ENCODE data around the gene P2RX4.
"Not testable (repeated sequence)": the region's sequence is repeated elsewhere in the genome, so short reads cannot be mapped to it uniquely, and the experiment has no call there.

The P2RX4 gene

GRCh38 chr12:121189619-121190155 lies 20.2 kb upstream of the P2RX4 start:
- DNase-seq, result no peak

DNA sequence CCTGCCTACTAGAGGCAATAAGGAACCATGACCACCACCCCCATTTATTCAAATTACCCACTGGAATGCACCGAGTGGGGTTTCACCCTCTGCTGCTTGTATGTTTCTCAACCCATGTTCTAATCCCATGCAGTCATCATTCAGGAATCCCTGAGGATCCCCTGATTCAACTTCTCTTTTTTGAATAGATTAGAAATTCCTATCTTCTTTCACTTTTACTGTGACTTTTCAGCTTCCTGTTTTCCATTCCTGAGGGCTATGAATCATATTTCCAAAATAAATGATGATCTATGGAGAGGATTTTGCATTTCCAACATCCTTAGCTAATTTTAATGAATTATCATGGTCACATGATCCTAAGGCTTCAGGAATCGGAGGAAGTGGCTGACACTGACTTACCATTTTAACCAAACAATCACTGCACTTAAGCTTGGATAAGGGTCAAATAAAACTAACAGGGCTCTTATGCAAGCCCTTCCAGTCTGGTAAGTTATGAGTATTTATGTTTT lies 19.4 kb upstream of the P2RX4 start:
- peak; percentile 97 for DNase-seq

DNA sequence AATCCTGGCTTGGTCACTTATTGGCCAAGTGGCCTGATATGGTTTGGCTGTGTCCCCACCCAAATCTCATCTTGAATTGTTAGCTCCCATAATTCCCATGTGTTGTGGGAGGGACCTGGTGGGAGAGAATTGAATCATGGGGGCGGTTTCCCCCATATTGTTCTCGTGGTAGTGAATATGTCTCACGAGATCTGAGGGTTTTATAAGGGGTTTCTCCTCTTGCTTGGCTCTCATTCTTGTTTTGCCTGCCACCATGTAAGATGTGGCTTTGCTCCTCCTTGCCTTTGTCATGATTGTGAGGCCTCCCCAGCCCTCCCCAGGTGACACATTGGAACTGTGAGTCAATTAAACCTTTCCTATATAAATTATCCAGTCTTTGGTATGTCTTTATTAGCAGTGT lies 18.8 kb upstream of the P2RX4 start:
- no peak for DNase-seq

DNA sequence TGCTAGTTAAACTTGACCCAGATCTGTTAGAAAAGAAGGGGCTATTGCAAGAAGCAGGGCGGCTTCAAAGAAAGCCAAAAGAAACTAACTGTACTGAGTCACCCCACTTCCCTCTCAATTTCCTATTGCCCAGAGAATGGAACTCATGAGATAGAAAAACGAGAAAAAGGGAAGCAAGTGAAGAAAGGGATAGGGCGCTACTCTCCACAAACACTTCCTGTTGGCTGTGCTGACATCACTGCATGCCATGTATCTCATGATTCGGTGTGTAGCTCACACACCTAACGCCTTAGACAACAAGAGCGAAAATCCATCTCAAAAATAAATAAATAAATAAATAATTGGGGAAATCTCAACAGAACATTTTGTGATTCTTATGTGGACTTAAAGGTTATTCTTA lies 13.0 kb upstream of the P2RX4 start:
- DNase-seq, result no peak

GRCh38 chr12:121198949-121199348 lies 11.0 kb upstream of the P2RX4 start:
- no peak for DNase-seq

DNA sequence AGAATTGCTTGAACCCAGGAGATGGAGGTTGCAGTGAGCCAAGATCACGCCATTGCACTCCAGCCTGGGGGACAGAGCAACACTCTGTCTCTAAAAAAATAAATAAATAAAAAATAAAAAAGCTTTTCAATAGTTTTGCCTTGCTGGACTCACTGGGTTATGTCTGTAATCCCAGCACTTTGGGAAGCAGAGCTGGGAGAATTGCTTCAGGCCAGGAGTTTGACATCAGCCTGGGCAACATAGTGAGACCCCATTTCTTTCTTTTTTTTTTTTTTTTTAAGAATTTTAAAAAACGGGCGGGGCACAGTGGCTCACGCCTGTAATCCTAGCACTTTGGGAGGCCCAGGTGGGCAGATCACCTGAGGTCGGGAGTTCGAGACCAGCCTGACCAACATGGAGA lies 8.8 kb upstream of the P2RX4 start:
- DNase-seq, result not testable (repeated sequence)

DNA sequence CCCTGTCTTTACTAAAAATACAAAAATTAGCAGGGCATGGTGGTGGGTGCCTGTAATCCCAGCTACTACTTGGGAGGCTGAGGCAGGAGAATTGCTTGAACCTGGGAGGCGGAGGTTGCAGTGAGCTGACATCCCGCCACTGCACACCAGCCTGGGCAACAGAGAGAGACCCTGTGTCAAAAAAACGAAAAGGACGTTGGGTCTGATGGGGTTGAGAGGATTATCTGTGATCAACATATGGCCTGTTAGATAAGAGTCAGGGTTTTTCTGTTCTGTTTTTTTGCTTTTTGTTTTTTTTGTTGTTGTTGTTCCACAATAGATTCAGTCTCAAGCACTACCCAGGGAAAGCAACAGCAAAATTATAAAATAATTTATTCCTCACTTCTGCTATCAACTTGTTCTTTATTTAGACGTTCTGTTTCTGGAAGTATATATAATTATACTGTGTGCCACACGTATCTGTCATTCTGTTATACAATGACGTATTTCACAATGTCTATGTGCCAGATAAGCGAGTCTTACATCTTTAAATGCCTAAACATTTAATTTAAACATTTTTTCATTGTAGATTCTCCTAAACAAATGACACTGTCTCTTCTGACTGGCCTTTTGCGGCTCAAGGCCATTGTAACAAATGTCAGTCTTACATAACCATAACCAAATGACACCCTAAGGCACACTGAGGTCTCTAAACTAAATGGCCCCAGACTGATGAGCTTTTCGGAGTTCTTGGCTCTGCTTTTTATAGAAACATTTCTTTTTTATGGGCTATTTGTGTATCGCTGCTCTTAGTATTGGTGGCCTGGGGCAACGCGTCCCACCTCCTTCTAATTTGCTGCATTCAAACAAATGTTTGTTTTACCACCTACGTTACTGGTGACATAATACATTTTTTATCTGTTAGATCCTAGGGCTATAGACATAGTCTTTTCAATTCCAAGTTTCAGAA lies 7.2 kb upstream of the P2RX4 start:
- DNase-seq, result no peak

GRCh38 chr12:121203482-121203881 lies 6.4 kb upstream of the P2RX4 start:
- DNase-seq, result no peak

DNA sequence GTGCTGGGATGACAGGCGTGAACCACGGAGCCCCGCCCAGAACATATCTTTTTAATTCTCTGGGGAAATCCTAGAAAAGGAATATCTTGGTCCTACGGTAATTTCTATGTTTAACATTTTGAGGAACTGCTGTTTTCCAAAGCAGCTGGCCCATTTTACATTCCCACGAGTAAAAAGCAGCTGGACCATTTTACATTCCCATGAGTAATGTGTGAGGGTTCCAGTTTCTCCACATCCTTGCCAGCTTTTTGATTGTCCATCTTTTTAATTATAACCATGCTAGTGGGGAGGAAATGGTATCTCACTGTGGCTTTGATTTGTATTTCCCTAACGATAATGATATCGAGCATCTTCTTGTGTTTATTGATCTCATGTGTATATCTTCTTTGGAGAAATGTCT lies 4.4 kb upstream of the P2RX4 start:
- DNase-seq, result no peak

DNA sequence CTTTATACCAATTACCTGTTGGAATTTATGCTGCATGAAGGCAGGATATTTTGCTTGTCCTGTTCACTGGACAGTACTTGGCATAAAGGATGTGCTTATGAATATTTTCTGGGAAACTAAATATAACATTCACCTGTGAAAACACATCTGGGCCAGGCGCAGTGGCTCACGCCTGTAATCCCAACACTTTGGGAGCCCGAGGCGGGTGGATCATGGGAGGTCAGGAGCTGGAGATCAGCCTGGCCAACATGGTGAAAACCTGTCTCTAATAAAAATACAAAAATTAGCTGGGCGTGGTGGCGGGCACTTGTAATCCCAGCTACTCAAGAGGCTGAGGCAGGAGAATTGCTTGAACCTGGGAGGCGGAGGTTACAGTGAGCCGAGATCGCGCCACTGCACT lies 1.4 kb upstream of the P2RX4 start:
- DNase-seq, result not testable (repeated sequence)

DNA sequence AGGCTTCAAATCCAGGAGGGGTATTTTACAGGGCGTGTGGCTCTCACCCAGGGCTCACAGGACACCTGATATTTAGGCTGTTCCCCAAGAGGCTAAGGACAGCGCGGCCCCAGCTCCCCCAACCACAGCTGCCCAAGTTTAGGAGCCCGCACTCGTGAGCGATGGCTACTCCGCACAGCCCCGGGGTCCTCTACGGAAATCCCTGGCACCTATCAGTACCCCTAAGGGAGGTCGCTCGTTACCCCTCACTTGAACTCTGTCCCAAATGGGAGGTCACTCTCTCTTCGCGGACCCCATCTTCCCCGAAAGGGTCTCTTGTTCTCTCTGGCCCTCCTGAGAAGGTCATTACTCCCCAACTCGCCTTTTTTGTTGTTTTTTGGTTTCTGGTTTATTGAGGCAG lies 708 bp upstream of the P2RX4 start:
- no peak for DNase-seq

- no peak for DNase-seq
Observed at GRCh38 chr12:121212875-121213274, 2.9 kb downstream of the P2RX4 start.

DNA sequence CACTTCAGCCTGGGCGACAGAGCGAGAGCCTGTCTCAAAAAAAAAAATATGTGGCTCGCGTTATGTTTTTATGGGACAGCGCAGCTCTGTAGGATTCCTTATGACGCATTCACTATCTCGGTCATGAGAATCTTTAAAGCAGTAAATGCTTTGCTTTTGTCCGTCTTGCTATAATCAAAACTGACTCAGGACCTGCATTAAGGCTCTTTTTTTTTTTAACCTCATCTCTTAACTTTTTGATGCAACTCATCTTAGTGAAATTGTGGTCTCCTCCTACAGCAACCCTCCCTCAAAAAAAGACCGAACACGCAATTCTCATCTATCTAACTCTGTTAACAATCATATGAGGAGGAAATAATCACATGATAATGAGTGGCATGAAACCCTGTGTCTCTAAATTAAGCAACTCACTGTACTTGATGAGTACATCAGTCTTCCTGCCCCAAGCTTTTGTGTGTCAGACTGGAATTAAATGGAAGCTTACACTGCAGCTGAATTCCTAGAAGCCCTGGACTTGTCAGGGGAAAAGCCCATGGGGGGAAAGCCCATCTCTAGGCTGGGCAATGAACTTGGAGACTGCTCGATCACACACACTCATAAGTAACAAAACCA lies 4.3 kb downstream of the P2RX4 start:
- peak; percentile 40 for DNase-seq

DNA sequence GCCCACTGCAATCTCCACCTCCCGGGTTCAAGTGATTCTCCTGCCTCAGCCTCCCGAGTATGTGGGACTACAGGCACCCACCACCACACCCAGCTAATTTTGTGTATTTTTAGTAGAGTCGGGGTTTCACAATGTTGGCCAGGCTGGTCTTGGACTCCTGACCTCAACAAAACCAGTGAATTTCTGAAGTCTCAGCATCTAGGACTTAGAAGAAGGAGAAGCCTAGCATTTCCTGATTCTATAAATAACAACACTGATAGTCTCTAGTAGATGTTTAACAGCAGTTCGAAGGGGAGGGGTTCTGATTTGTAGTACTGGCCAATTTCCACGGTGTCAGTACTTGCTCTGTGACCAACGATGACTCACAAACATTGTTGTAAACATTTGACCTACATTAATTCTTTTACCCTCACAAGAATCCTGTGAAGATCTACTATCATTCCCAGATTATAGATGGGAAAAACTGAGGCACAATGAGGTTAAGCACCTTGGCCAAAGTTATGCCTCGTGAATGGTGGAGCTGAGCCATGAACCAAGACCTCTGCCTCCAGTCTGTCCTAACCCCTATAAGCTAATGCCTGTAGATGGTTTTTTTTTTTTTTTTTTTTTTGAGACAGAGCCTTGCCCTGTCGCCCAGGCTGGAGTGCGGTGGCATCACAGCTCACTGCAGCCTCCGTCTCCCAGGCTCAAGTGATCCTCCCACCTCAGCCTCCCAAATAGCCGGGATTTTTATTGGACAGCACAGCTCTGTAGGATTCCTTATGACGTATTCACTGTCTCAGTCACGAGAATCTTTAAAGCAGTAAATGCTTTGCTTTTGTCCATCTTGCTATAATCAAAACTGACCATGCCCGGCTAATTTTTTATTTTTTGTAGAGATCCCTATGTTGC lies 5.2 kb downstream of the P2RX4 start:
- DNase-seq, result peak; percentile 84

DNA sequence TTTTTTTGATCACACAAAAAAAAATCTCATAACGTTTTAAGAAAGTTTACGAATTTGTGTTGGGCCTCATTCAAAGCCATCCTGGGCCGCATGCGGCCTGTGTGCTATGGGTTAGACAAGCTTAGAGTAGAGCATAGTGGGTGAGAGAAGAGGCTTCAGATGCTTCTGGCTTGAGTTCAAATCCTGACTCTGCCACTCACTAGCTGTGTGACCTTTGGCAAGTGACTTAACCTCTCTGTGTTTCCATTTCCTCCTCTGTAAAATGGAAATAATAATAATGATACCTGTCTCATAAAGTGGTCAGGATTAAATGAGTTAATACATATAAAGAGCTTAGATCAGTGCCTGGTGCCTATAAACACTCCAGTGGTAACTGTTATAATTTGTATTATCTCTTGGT lies 6.2 kb downstream of the P2RX4 start:
- no peak for DNase-seq

DNA sequence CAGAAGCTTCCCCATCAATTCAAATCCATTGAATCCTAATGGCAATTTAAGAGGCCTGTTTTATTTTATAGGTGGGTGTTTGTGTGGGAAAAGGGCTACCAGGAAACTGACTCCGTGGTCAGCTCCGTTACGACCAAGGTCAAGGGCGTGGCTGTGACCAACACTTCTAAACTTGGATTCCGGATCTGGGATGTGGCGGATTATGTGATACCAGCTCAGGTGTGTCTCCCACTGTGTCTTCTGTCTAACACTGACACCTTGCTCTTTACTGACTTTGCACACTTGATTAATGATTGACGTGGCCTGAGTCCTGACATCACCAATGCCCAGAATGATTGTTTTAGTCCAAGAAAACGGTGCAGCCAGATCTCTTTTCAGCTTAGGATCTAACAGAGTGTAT lies 7.1 kb downstream of the P2RX4 start:
- no peak for DNase-seq

DNA sequence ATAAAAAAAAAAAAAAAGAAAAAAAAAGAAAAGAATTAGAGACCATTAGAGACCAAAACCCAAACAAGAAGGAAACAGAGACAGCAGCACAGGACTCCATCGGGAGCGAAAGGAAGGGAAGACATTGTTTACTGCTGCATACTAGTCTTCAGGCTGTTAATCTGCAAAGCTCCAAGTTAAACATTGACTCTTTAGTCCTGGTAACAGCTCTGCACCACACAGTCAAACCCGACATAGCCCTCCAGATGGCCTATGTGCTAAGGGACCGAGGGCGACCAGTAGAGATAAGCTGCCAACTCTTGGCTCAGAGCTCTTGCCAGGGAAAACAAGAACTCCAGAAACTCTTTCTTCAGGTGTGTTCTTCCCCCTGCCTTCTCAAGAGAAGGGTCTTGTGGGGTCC lies 7.8 kb downstream of the P2RX4 start:
- no peak for DNase-seq

DNA sequence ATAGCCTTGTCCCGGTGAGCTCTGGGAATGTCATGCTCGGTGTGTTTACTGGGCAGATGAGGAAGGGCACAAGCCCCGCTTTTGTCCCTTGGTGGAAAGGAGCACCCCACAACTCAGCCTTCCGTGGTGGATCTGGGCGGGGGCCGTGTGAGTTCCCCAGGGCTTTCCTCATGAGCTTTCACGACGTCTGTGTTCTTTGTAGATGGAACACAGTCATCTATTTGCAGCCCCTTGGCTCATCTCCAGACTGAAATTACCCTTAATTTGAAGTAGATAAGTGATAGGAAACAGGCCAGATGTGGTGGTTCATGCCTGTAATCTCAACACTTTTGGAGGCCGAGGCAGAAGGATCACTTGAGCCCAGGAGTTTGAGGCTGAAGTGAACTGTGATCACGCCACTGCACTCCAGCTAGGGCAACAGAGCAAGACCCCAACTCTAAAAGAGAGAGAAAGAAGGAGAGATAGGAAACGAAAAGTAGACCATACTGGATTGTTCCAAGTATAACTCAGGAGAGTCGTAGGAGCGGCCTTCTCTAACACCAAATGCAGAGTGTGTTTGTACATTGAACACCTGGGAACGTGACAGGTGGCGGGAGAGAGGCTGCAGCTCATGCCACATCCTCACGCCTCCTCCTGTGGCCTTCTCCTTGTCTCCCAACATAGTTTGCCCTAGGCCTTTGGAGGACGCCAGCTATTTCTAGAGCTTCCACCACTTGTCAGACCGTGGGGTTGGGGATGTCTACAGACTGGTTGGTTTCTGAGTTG lies 8.8 kb downstream of the P2RX4 start:
- no peak for DNase-seq

- no peak for DNase-seq
Observed at GRCh38 chr12:121219353-121219986, 9.5 kb downstream of the P2RX4 start.

DNA sequence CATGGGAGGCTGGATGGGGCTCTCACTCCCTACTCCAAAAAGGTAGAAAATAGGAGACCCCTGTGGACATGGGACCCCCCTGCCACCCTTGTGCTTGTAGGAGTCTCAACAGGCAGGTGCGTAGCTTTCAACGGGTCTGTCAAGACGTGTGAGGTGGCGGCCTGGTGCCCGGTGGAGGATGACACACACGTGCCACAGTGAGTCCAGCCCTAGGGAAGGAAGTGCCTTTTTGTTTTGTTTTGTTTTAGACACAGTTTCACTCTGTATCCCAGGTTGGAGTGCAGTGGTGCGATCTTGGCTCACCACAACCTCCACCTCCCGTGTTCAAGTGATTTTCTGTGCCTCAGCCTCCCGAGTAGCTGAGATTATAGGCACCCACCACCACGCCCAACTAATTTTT lies 12.9 kb downstream of the P2RX4 start:
- DNase-seq, result no peak
